ENCODE results near the gene M1AP. TPM values are rescaled to one million over a fixed set of nuclear protein-coding genes. Genes with fewer than 3 reads are reported as not detected.

The M1AP gene
- polyA plus RNA-seq, 1 of the 3 experiments (the other 2 are of a cell fraction) = 0.02 TPM

GRCh38 chr2:74560591-74560990, 87.5 kb downstream of the M1AP start (continued):
- no peak for TF ChIP-seq MAX (IDR thresholded peaks at IDR 0.05; ENCODE audit: low read depth)

- Histone ChIP-seq H4K20me1 (ENCODE audit: insufficient read depth) (no peaks in the 10 kb centered on the region), H2AFZ (ENCODE audit: low read depth) (no peak overlapping the region), H3K9me3 (no peaks in the 10 kb centered on the region), H3K27ac (ENCODE audit: low read depth in 2 of 2, low read length in 1 of 2) (no peak overlapping the region), H3K9me2 (no peaks in the 10 kb centered on the region), H3K36me3 (replicated peaks in 1 of 2; ENCODE audit: control insufficient read depth in 1 of 2, insufficient read depth in 2 of 2, low read length in 1 of 2) (peaks cover 10 to 17% of the 10 kb centered on the region in 2 experiments), H3K4me1 (ENCODE audit: control insufficient read depth in 1 of 2, insufficient read depth in 2 of 2, low read depth in 1 of 2, low read length in 1 of 2) (peaks cover 9 to 10% of the 10 kb centered on the region in 2 experiments; a peak in 2 of 4 replicates), H3K79me2 (ENCODE audit: insufficient read depth) (peaks cover 17% of the 10 kb centered on the region), H3K4me2 (no peak overlapping the region), H3F3A (replicated peaks; ENCODE audit: insufficient read depth) (peaks cover 14% of the 10 kb centered on the region), H3K9ac (no peak overlapping the region), H3K4me3 (ENCODE audit: low read depth in 2 of 2, low read length in 1 of 2) (no peak overlapping the region), H3K27me3 (ENCODE audit: insufficient read depth) (no peaks in the 10 kb centered on the region)
- ChIA-PET CTCF (interaction anchor here (3.2 kb wide), 1 partner anchor 29 kb away, joined by 15 read pairs; no protein-coding TSS in a partner anchor), POLR2A (no interaction called here)
- DNase-seq = no peak
- WGBS (ENCODE audit: low lambda C conversion rate) = 87% methylated on average over 5 of the region's 5 CpGs
- TF ChIP-seq JUND (IDR thresholded peaks at IDR 0.05) (no peak), RCOR1 (IDR thresholded peaks at IDR 0.05; ENCODE audit: low read length) (no peak), RFX5 (IDR thresholded peaks at IDR 0.05; ENCODE audit: low read length) (no peak), GATA2 (CRISPR knock-in tag; IDR thresholded peaks at IDR 0.05) (no peak), USF2 (IDR thresholded peaks at IDR 0.05; ENCODE audit: borderline replicate concordance, low read depth, low read length) (no peak), REST (IDR thresholded peaks at IDR 0.05; ENCODE audit: low read depth, low read length) (no peak), POLR2AphosphoS5 (IDR thresholded peaks at IDR 0.05; ENCODE audit: low read depth, low read length) (no peak), EZH2phosphoT487 (IDR thresholded peaks at IDR 0.05; ENCODE audit: borderline replicate concordance, low read depth) (no peak), SIN3A (IDR thresholded peaks at IDR 0.05; ENCODE audit: borderline replicate concordance, low read depth, low read length) (no peak)
These were observed 88.2 kb downstream of the M1AP start for GRCh38 chr2:74559912-74560311.

All from SK-N-SH (cell line).